GM23338 (cell line): ENCODE results near the gene CACNA2D1. TPM values are rescaled to one million over a fixed set of nuclear protein-coding genes. Genes with fewer than 3 reads are reported as not detected.

Experiments
- ATAC-seq: fragments of 200-7000 bp; cut with Tn5 transposase; 3 replicates; pipeline ENCODE4 v1.9.1; 2020
- DNase-seq: peaks from one replicate; pipeline ENCODE4 v3.0.0-alpha.2; 2015; ENCODE audit warnings: low spot score
- H2AFZ ChIP-seq: fragments of 200-600 bp; sonication (generic); 2 replicates; pipeline ENCODE4 v1.8.0; 2016; ENCODE audit warnings: antibody characterized with exemption, mild to moderate bottlenecking, moderate library complexity
- H3F3A ChIP-seq: fragments of 200-600 bp; sonication (generic); replicated peaks from 2 replicates; pipeline ENCODE4 v1.8.0; 2017; ENCODE audit warnings: antibody characterized with exemption, mixed run types, low read depth
- H3K27ac ChIP-seq: fragments of 200-600 bp; sonication (generic); 2 replicates; pipeline ENCODE4 v1.6.1; 2016; ENCODE audit warnings: low read depth
- H3K27me3 ChIP-seq: fragments of 200-600 bp; sonication (generic); 2 replicates; pipeline ENCODE4 v1.8.0; 2016; ENCODE audit warnings: mild to moderate bottlenecking, mixed run types, moderate library complexity; ENCODE audit not compliant: insufficient read depth
- H3K36me3 ChIP-seq: fragments of 200-600 bp; sonication (generic); 2 replicates; pipeline ENCODE4 v1.8.0; 2016; ENCODE audit warnings: mild to moderate bottlenecking; ENCODE audit not compliant: insufficient read depth
- H3K4me1 ChIP-seq: fragments of 200-600 bp; sonication (generic); 2 replicates; pipeline ENCODE4 v1.8.0; 2016; ENCODE audit warnings: mild to moderate bottlenecking, moderate library complexity; ENCODE audit not compliant: insufficient read depth
- H3K4me2 ChIP-seq: fragments of 200-600 bp; sonication (generic); 2 replicates; pipeline ENCODE4 v1.7.1; 2017; ENCODE audit warnings: mixed run types
- H3K4me3 ChIP-seq: fragments of 200-600 bp; sonication (generic); 2 replicates; pipeline ENCODE4 v1.6.1; 2016; ENCODE audit warnings: mixed run types
- H3K79me2 ChIP-seq: fragments of 200-600 bp; sonication (generic); replicated peaks from 2 replicates; pipeline ENCODE4 v1.8.0; 2017; ENCODE audit warnings: mild to moderate bottlenecking; ENCODE audit not compliant: insufficient read depth
- H3K9me2 ChIP-seq: fragments of 200-600 bp; sonication (generic); 2 replicates; pipeline ENCODE4 v1.8.0; 2017; ENCODE audit not compliant: insufficient read depth
- H4K20me1 ChIP-seq: fragments of 200-600 bp; sonication (generic); replicated peaks from 2 replicates; pipeline ENCODE4 v1.8.0; 2017; ENCODE audit warnings: mild to moderate bottlenecking; ENCODE audit not compliant: insufficient read depth
- H3K27ac Mint-ChIP-seq: 2 replicates; pipeline ENCODE4 v1.8.0; 2020; ENCODE audit warnings: inconsistent platforms, mild to moderate bottlenecking, moderate library complexity, mixed read lengths
- H3K27me3 Mint-ChIP-seq: 3 replicates; pipeline ENCODE4 v1.8.0; 2022; ENCODE audit warnings: low read depth, mild to moderate bottlenecking, moderate library complexity, mixed read lengths, inconsistent platforms; ENCODE audit not compliant: insufficient read depth, poor library complexity
- H3K36me3 Mint-ChIP-seq: 3 replicates; pipeline ENCODE4 v1.8.0; 2021; ENCODE audit warnings: low read depth, mild to moderate bottlenecking, inconsistent platforms, moderate library complexity, mixed read lengths
- H3K4me1 Mint-ChIP-seq: 3 replicates; pipeline ENCODE4 v1.8.0; 2020; ENCODE audit warnings: mild to moderate bottlenecking, inconsistent platforms, mixed read lengths
- H3K4me3 Mint-ChIP-seq: 3 replicates; pipeline ENCODE4 v1.8.0; 2021; ENCODE audit warnings: moderate library complexity, mild to moderate bottlenecking, inconsistent platforms, mixed read lengths
- H3K9me3 Mint-ChIP-seq: 3 replicates; pipeline ENCODE4 v1.8.0; 2020; ENCODE audit warnings: moderate library complexity, mild to moderate bottlenecking, inconsistent platforms, mixed read lengths
- EZH2 ChIP-seq: fragments of 200-600 bp; sonication (generic); IDR thresholded peaks from one replicate; pipeline ENCODE4 v1.8.0; 2017; ENCODE audit warnings: antibody characterized with exemption, mild to moderate bottlenecking, low read depth; ENCODE audit not compliant: unreplicated experiment
- EZH2phosphoT487 ChIP-seq: fragments of 200-600 bp; sonication (generic); IDR thresholded peaks from one replicate; pipeline ENCODE4 v1.8.1; 2018; ENCODE audit warnings: antibody characterized with exemption; ENCODE audit not compliant: unreplicated experiment
- JUNB ChIP-seq: IDR thresholded peaks from one replicate; pipeline ENCODE4 v1.6.1; 2016; ENCODE audit warnings: antibody characterized with exemption; ENCODE audit not compliant: unreplicated experiment
- NANOG ChIP-seq: IDR thresholded peaks from 2 replicates; pipeline ENCODE4 v1.6.1; 2016; ENCODE audit warnings: antibody characterized with exemption, borderline replicate concordance
- STAT1 ChIP-seq: IDR thresholded peaks from one replicate; pipeline ENCODE4 v1.6.1; 2016; ENCODE audit warnings: antibody characterized with exemption; ENCODE audit not compliant: unreplicated experiment
- ZNF114 ChIP-seq: fragments of 250-450 bp; sonication (Bioruptor Pico); IDR thresholded peaks from 2 replicates; pipeline ENCODE4 v1.5.0; 2020; ENCODE audit warnings: mild to moderate bottlenecking, moderate library complexity
- ZNF331 ChIP-seq: fragments of 250-450 bp; sonication (Bioruptor Pico); IDR thresholded peaks from 2 replicates; pipeline ENCODE4 v1.5.0; 2020; ENCODE audit warnings: low read depth, mild to moderate bottlenecking, moderate library complexity
- polyA plus RNA-seq: library from polyadenylated mRNA; unstranded; fragments of >200 nt; fragmentation: Nextera tagmentation; extraction: Ambion mirVana; gene quantifications from 2 replicates; pipeline ENCODE4 v1.2.1, GENCODE V29; 2016
- total RNA-seq: library from RNA; depleted of rRNA; stranded (reverse); fragments of >200 nt; shearing (Covaris generic); gene quantifications from 2 replicates; pipeline ENCODE4 v1.2.3, GENCODE V29; 2014
- TF ChIP-seq, protein P1 (sequence below): fragments of 250-450 bp; sonication (Bioruptor Pico); IDR thresholded peaks from 2 replicates; pipeline ENCODE4 v1.5.0; 2020; ENCODE audit warnings: mild to moderate bottlenecking, moderate library complexity

Gene CACNA2D1
- total and polyA plus RNA-seq, 2 experiments from 2014 or later: 7.0 to 20.4 TPM

DNA sequence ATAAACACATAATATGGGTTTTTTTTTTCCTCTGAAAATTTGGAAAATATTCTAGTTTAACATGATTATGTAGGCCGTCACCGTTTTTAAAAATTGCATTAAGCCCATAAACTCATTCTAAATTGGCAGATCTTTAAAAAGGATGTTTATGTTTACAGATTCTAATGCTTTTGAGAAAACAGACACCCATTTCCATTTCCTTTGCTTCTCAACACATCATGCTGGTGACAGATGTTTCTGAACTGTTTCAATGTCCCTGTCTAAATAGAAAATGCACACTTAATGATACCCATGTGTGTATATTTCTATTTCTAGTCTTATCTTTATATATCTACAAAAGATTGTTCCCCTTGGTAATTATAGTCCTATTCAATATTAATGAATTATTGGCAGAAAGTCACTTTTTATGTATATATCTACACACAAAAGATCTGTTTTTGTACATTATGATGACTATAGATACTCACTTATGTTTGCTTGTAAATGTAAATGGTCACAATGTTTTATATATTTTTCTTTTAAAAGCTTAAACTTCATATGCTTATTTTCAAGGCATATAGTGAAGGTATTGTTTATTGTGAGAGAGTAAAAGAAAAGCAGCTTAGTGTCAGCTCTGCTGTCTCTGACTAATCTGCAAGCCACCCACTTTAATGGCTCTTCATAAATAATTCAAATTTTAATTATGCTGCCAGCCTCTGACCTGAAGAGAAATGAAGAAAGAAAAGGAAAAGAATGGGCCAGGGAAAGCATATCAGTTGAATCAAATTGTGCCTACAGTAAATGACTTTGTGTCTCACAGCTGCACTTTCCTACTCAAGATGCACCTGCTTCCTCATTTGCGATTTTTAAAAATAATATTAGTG, 179.4 kb downstream of the CACNA2D1 start (continued):
- TF ChIP-seq, protein P1, sequence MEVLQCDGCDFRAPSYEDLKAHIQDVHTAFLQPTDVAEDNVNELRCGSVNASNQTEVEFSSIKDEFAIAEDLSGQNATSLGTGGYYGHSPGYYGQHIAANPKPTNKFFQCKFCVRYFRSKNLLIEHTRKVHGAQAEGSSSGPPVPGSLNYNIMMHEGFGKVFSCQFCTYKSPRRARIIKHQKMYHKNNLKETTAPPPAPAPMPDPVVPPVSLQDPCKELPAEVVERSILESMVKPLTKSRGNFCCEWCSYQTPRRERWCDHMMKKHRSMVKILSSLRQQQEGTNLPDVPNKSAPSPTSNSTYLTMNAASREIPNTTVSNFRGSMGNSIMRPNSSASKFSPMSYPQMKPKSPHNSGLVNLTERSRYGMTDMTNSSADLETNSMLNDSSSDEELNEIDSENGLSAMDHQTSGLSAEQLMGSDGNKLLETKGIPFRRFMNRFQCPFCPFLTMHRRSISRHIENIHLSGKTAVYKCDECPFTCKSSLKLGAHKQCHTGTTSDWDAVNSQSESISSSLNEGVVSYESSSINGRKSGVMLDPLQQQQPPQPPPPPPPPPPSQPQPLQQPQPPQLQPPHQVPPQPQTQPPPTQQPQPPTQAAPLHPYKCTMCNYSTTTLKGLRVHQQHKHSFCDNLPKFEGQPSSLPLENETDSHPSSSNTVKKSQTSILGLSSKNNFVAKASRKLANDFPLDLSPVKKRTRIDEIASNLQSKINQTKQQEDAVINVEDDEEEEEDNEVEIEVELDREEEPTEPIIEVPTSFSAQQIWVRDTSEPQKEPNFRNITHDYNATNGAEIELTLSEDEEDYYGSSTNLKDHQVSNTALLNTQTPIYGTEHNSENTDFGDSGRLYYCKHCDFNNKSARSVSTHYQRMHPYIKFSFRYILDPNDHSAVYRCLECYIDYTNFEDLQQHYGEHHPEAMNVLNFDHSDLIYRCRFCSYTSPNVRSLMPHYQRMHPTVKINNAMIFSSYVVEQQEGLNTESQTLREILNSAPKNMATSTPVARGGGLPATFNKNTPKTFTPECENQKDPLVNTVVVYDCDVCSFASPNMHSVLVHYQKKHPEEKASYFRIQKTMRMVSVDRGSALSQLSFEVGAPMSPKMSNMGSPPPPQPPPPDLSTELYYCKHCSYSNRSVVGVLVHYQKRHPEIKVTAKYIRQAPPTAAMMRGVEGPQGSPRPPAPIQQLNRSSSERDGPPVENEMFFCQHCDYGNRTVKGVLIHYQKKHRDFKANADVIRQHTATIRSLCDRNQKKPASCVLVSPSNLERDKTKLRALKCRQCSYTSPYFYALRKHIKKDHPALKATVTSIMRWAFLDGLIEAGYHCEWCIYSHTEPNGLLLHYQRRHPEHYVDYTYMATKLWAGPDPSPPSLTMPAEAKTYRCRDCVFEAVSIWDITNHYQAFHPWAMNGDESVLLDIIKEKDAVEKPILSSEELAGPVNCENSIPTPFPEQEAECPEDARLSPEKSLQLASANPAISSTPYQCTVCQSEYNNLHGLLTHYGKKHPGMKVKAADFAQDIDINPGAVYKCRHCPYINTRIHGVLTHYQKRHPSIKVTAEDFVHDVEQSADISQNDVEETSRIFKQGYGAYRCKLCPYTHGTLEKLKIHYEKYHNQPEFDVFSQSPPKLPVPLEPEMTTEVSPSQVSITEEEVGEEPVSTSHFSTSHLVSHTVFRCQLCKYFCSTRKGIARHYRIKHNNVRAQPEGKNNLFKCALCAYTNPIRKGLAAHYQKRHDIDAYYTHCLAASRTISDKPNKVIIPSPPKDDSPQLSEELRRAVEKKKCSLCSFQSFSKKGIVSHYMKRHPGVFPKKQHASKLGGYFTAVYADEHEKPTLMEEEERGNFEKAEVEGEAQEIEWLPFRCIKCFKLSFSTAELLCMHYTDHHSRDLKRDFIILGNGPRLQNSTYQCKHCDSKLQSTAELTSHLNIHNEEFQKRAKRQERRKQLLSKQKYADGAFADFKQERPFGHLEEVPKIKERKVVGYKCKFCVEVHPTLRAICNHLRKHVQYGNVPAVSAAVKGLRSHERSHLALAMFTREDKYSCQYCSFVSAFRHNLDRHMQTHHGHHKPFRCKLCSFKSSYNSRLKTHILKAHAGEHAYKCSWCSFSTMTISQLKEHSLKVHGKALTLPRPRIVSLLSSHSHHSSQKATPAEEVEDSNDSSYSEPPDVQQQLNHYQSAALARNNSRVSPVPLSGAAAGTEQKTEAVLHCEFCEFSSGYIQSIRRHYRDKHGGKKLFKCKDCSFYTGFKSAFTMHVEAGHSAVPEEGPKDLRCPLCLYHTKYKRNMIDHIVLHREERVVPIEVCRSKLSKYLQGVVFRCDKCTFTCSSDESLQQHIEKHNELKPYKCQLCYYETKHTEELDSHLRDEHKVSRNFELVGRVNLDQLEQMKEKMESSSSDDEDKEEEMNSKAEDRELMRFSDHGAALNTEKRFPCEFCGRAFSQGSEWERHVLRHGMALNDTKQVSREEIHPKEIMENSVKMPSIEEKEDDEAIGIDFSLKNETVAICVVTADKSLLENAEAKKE (CRISPR knock-in tag): no peak

DNA sequence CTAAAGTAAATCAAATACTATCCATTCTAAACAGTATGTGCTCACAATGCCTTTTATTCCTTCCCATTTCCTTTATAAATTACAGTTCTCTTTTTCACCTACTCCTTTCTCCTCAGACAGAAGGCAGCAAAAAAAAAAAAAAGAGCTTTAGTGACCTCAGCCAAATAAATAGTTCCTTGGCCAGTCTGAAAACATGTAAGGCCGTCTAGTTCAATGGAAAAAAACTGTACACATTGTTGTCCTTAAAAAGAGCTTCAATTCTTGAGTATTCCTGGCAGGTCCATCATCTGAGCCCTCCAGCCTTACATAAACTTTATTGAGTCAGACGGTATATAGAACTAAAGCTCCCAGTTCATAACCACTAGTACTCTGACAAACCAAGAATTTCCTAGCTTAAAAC, 185.4 kb downstream of the CACNA2D1 start:
- no peak overlapping the region for H3K4me3 Mint-ChIP-seq
- Histone ChIP-seq H3K27ac (no peak overlapping the region), H4K20me1 (no peaks in the 10 kb centered on the region), H3K79me2 (no peaks in the 10 kb centered on the region), H3F3A (no peaks in the 10 kb centered on the region), H3K9me2 (no peaks in the 10 kb centered on the region; the same call in 1 of the 2 replicates), H2AFZ (no peak overlapping the region), H3K4me1 (no peaks in the 10 kb centered on the region), H3K4me3 (no peak overlapping the region), H3K27me3 (no peaks in the 10 kb centered on the region), H3K36me3 (no peaks in the 10 kb centered on the region), H3K4me2 (no peak overlapping the region)
- ATAC-seq: no peak
- H3K4me1 Mint-ChIP-seq: peaks cover 3% of the 10 kb centered on the region; the same call in 1 of the 3 replicates
- peaks cover 3% of the 10 kb centered on the region for H3K27me3 Mint-ChIP-seq
- no peaks in the 10 kb centered on the region for H3K36me3 Mint-ChIP-seq
- DNase-seq: no peak
- no peaks in the 10 kb centered on the region for H3K9me3 Mint-ChIP-seq
- no peak overlapping the region for H3K27ac Mint-ChIP-seq
- TF ChIP-seq ZNF331 (CRISPR knock-in tag) (no peak), STAT1 (no peak), NANOG (no peak), EZH2phosphoT487 (no peak), EZH2 (no peak), ZNF114 (CRISPR knock-in tag) (no peak), JUNB (no peak)
- TF ChIP-seq, protein P1 (CRISPR knock-in tag): no peak
